ENCODE data around the gene PTGR3.

Gene PTGR3

GRCh38 chr18:75169411-75169810, 39.5 kb downstream of the PTGR3 start:
- DNase-seq (ENCODE audit: low read depth): no peak

GRCh38 chr18:75168619-75169018, 40.3 kb downstream of the PTGR3 start:
- no peak for DNase-seq (ENCODE audit: low read depth)

GRCh38 chr18:75167759-75168618, 41.0 kb downstream of the PTGR3 start:
- DNase-seq (ENCODE audit: low read depth): no peak

DNA sequence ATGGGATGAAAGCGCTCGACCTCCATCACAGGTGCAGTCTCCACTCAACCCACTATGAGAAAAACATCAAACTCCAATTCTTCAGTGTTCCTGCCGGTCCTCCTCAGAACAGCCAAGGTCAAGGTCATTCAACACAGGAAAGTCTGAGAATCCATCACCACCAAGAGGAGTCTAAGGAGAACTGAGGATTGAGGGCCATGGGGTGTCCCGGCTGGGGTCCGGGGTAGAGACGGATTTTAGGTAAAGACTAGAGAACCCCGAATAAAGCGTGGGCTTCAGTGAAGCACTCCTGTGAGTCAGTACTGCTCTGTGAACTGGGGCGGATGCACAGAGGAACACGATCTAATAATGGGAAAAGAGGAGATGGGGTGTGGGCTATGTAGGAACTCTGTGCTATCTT, 41.8 kb downstream of the PTGR3 start:
- DNase-seq (ENCODE audit: low read depth): no peak

DNA sequence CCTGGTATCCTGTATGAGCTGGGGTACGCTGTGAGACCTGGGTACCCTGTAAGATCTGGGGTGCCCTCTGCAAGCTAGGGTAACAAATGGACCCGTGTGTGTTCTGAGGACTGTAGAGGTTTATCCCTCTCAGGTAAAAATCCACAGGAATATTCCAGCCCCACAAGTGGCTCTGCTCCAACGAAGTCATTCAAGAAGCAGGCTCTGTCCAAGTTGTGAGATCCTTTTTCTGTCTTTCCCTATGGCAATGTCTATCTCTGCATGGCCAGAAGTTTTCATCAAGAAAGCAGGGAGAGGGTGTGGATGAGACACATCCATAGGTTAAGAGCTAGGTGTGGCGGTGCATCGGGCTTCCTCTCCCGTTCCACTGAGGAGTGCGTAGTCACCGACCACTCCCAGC, 43.0 kb downstream of the PTGR3 start:
- DNase-seq (ENCODE audit: low read depth): no peak

- DNase-seq (ENCODE audit: low read depth): no peak
Measured at GRCh38 chr18:75164479-75164878, 44.5 kb downstream of the PTGR3 start.

DNA sequence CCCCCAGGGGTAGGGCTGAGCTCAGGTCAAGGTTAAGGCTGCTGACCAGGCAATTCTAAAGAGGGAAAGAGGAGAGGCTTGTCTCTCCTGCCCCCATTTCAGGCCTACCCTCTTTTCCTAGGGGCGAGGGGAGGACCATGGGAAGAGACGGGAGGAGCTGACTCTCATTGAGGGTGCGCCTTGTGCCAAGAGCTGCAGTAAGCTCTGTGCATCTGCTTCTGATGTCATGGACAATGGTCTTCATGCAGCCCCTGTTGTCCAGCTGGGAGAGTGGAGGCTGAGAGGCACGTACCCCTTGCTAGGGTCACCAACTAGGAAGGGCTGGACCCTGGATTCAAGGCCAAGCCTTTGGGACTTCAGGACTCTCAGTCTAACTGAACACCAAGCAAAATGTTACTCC, 45.2 kb downstream of the PTGR3 start:
- DNase-seq (ENCODE audit: low read depth): no peak

DNA sequence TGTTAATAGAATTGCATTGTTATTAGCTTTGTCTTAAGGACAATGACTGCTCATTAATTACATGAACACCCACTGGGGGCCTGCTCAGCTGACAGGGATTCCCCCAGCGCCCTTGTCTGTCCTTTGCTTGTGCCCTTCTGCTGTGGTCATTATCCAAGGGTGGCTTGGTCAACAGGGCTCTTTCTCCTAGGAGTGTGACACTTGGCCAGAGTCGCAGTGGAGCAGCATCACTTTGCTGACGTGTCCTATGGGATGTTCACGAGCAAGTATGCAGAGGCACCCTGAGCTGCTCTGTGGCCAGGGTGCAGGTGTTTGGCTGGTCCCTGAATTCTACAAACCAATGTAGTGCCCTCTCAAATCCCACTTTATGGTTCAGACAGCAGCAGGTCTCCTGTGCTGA, 46.0 kb downstream of the PTGR3 start:
- no peak for DNase-seq (ENCODE audit: low read depth)

DNA sequence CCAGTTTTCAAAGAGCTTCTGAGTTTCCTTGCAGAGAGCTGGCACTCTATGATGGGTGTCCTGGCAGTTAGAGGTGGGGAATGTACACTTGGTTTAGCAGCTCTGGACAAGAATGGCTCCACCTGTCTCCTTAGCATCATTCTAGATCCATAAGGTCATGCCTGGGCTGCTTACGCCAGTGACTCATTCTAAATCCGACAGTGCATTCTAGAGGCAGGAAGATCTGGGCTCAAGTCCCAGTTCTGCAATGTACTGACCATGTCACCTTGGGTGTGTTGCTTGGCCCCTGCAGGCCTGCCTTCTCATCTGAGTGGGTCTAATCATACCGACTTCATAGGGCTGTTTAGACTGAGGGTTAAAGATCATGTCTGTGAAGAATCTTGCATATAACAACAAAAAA, 46.5 kb downstream of the PTGR3 start:
- no peak for DNase-seq (ENCODE audit: low read depth)

GRCh38 chr18:75161256-75162028, 47.5 kb downstream of the PTGR3 start:
- no peak for DNase-seq (ENCODE audit: low read depth)

DNA sequence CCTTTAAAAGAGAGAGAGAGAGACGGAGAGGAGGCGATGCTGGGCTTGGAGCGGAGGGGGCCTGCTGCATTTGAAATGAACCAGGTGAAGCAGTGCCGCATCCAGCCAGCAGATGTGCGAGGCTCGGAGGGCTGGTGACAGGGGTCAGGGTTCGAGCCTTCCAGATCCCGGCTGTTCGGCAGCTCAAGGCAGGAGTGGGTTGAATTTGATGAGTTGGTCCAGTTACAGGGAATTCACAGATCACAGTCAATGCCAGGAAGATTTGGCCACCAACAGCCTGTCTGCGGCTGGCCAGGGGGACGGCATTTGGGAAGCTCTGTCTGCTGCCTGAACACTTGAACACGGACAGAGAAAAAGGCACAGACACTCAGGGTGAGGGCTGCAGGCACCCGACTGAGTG, 48.6 kb downstream of the PTGR3 start:
- no peak for DNase-seq (ENCODE audit: low read depth)

- DNase-seq (ENCODE audit: low read depth): no peak
Measured at GRCh38 chr18:75159646-75160356, 49.1 kb downstream of the PTGR3 start.

- DNase-seq (ENCODE audit: low read depth): no peak
Measured at GRCh38 chr18:75159238-75159518, 49.8 kb downstream of the PTGR3 start.

All from stromal cell of bone marrow (primary cell).